Thyroid gland (tissue), 4 donors: ENCODE results near the gene BTNL8. TPM values are rescaled to one million over a fixed set of nuclear protein-coding genes. Genes with fewer than 3 reads are reported as not detected.

ENCODE experiments used
- DNase-seq, 2 donors: peaks; one replicate each; pipeline ENCODE4 v3.0.0-alpha.2; 2019
- H3K27ac ChIP-seq, 3 donors: fragments of 200-600 bp; sonication (generic); 1 replicate in 2 of 3; 2 replicates in 1 of 3; pipeline ENCODE4 v1.5.1; 2016 to 2019; ENCODE audit warnings: mild to moderate bottlenecking in 1 of 3, moderate library complexity in 1 of 3
- H3K27me3 ChIP-seq: fragments of 200-600 bp; sonication (generic); one replicate; pipeline ENCODE4 v1.5.1; 2019
- H3K36me3 ChIP-seq, 2 donors: fragments of 200-600 bp; sonication (generic); one replicate each; pipeline ENCODE4 v1.5.1; 2016 to 2019
- H3K4me1 ChIP-seq, 2 donors: fragments of 200-600 bp; sonication (generic); one replicate each; pipeline ENCODE4 v1.5.1; 2017 to 2019
- H3K4me3 ChIP-seq, 3 donors: fragments of 200-600 bp; sonication (generic); replicated peaks in 1 of 3; 1 replicate in 2 of 3; 2 replicates in 1 of 3; pipeline ENCODE4 v1.5.1; 2016; ENCODE audit warnings: mild to moderate bottlenecking in 1 of 3
- H3K9me3 ChIP-seq: fragments of 200-600 bp; sonication (generic); one replicate; pipeline ENCODE4 v1.5.1; 2017
- CTCF ChIP-seq, 6 experiments: fragments of 200-600 bp in 3 of 6; fragments of 450-650 bp in 3 of 6; sonication (generic) in 3 of 6; IDR thresholded peaks; one replicate each; pipeline ENCODE4 v1.5.1; 2016 to 2019; ENCODE audit warnings: antibody characterized with exemption in 6 of 6, mild to moderate bottlenecking in 2 of 6, inconsistent platforms in 1 of 6, moderate library complexity in 1 of 6
- POLR2A ChIP-seq, 2 donors: fragments of 450-650 bp; IDR thresholded peaks; one replicate each; pipeline ENCODE4 v1.6.1; 2017; ENCODE audit warnings: antibody characterized with exemption in 2 of 2, mild to moderate bottlenecking in 2 of 2, moderate library complexity in 1 of 2
- WGBS, 2 donors: methylation state at CpG; one replicate each; pipeline ENCODE4 v1.1.5; 2017; 5-methylcytosine and 5-hydroxymethylcytosine counted together
- intact Hi-C: fragments of 100-400 bp; cut with DNase I; formaldehyde crosslinking; loops from one replicate; pipeline ENCODE4 v1.15.1; 2023
- total RNA-seq, 4 donors: library from RNA; depleted of rRNA; stranded (reverse); fragments of >200 nt; gene quantifications; one replicate each; pipeline ENCODE4 v1.2.3, GENCODE V29; 2016

Gene BTNL8
- total RNA-seq, 4 donors from 2014 or later: 0.89 to 7.1 (median 2.8) TPM

- Histone ChIP-seq H3K4me3 (no peak overlapping the region), H3K27ac (no peak overlapping the region), H3K27me3 (no peaks in the 10 kb centered on the region), H3K36me3 (no peaks in the 10 kb centered on the region), H3K9me3 (no peaks in the 10 kb centered on the region), H3K4me1 (peaks cover 4 to 6% of the 10 kb centered on the region in 2 donors)
- DNase-seq: no peak
- no peak for TF ChIP-seq CTCF (IDR thresholded peaks at IDR 0.05)
- TF ChIP-seq POLR2A (IDR thresholded peaks at IDR 0.05): no peak
- 78 to 80% methylated on average over 5 of the region's 5 CpGs for WGBS, 2 donors
- intact Hi-C loops: no loop called here
Observed at GRCh38 chr5:180909782-180910181, 10.8 kb downstream of the BTNL8 start.

- Histone ChIP-seq H3K9me3 (no peaks in the 10 kb centered on the region), H3K27ac (no peak overlapping the region), H3K27me3 (no peaks in the 10 kb centered on the region), H3K4me1 (peaks cover 8 to 10% of the 10 kb centered on the region in 2 donors), H3K4me3 (no peak overlapping the region), H3K36me3 (no peaks in the 10 kb centered on the region)
- TF ChIP-seq POLR2A (IDR thresholded peaks at IDR 0.05) (no peak), CTCF (IDR thresholded peaks at IDR 0.05) (no peak)
- WGBS, 2 donors: 76 to 90% methylated on average over 2 of the region's 2 CpGs
- no peak for DNase-seq
- intact Hi-C loops: no loop called here
Observed at GRCh38 chr5:180910182-180910581, 11.2 kb downstream of the BTNL8 start.

- TF ChIP-seq CTCF (IDR thresholded peaks at IDR 0.05): no peak
- TF ChIP-seq POLR2A (IDR thresholded peaks at IDR 0.05): no peak
- H3K4me3 ChIP-seq: no peak overlapping the region
- DNase-seq: no peak
- H3K27ac ChIP-seq: no peak overlapping the region
- 90 to 92% methylated on average over 5 of the region's 5 CpGs for WGBS, 2 donors
- intact Hi-C loops: no loop called here
- peaks cover 11 to 12% of the 10 kb centered on the region in 2 donors for H3K4me1 ChIP-seq
- H3K27me3 ChIP-seq: no peaks in the 10 kb centered on the region
- no peaks in the 10 kb centered on the region for H3K36me3 ChIP-seq
- H3K9me3 ChIP-seq: no peaks in the 10 kb centered on the region
Observed at GRCh38 chr5:180910735-180911134, 11.8 kb downstream of the BTNL8 start.

GRCh38 chr5:180914646-180915045 is 15.7 kb downstream of the BTNL8 start:
- Histone ChIP-seq H3K27ac (peak overlapping the region in 2 of 3 donors; percentile 10 to 47), H3K36me3 (no peaks in the 10 kb centered on the region), H3K27me3 (no peaks in the 10 kb centered on the region), H3K4me3 (no peak overlapping the region), H3K9me3 (no peaks in the 10 kb centered on the region), H3K4me1 (peaks cover 11 to 12% of the 10 kb centered on the region in 2 donors)
- intact Hi-C loops: no loop called here
- DNase-seq: peak; percentile 66 to 70
- no peak for TF ChIP-seq CTCF (IDR thresholded peaks at IDR 0.05)
- no peak for TF ChIP-seq POLR2A (IDR thresholded peaks at IDR 0.05)
- WGBS, 2 donors: 33 to 42% methylated on average over 2 of the region's 2 CpGs

GRCh38 chr5:180915924-180916323 is 17.0 kb downstream of the BTNL8 start:
- Histone ChIP-seq H3K4me1 (peaks cover 11 to 12% of the 10 kb centered on the region in 2 donors), H3K36me3 (no peaks in the 10 kb centered on the region), H3K9me3 (no peaks in the 10 kb centered on the region), H3K27ac (no peak overlapping the region), H3K27me3 (no peaks in the 10 kb centered on the region), H3K4me3 (no peak overlapping the region)
- no peak for TF ChIP-seq POLR2A (IDR thresholded peaks at IDR 0.05)
- no peak for TF ChIP-seq CTCF (IDR thresholded peaks at IDR 0.05)
- intact Hi-C loops: no loop called here
- no peak for DNase-seq
- WGBS, 2 donors: 69 to 72% methylated on average over 3 of the region's 3 CpGs
